HepG2 (cell line): ENCODE measurements around the gene XPO1. TPM values are rescaled to one million over a fixed set of nuclear protein-coding genes. Genes with fewer than 3 reads are reported as not detected.

Source experiments
- ATF1 ChIP-seq: IDR thresholded peaks from 2 replicates; pipeline ENCODE4 v1.6.1; 2016; ENCODE audit warnings: mild to moderate bottlenecking, control low read depth
- CENPBD1 ChIP-seq: sonication (generic); formaldehyde crosslinking; IDR thresholded peaks from 2 replicates; pipeline ENCODE4 v1.8.0; 2022; ENCODE audit warnings: missing genetic modification reagents, low read depth, mild to moderate bottlenecking, borderline replicate concordance
- CREB3 ChIP-seq: sonication (generic); formaldehyde crosslinking; IDR thresholded peaks from 2 replicates; pipeline ENCODE4 v1.5.0; 2020; ENCODE audit warnings: missing genetic modification reagents
- FOXP1 ChIP-seq, 2 experiments: fragments of 450-650 bp in 1 of 2; IDR thresholded peaks; 2 replicates each; pipeline ENCODE4 v1.6.1; 2017 to 2018; ENCODE audit warnings: antibody characterized with exemption in 1 of 2
- NCOR1 ChIP-seq: fragments of 200-600 bp; sonication (generic); IDR thresholded peaks from 2 replicates; pipeline ENCODE4 v1.7.0; 2017; ENCODE audit warnings: antibody characterized with exemption, low read length, borderline replicate concordance
- PHB2 ChIP-seq: fragments of 450-650 bp; IDR thresholded peaks from 2 replicates; pipeline ENCODE4 v1.6.1; 2018; ENCODE audit not compliant: partially characterized antibody
- PLSCR1 ChIP-seq: sonication (generic); formaldehyde crosslinking; IDR thresholded peaks from 2 replicates; pipeline ENCODE4 v1.5.0; 2020; ENCODE audit warnings: missing genetic modification reagents, mild to moderate bottlenecking, borderline replicate concordance
- SMAD9 ChIP-seq: sonication (generic); formaldehyde crosslinking; IDR thresholded peaks from 2 replicates; pipeline ENCODE4 v1.5.1; 2020; ENCODE audit warnings: mild to moderate bottlenecking, missing genetic modification reagents
- ZBTB14 ChIP-seq: sonication (generic); formaldehyde crosslinking; IDR thresholded peaks from 2 replicates; pipeline ENCODE4 v1.4.0; 2020; ENCODE audit warnings: missing genetic modification reagents
- ZBTB7A ChIP-seq: sonication (generic); formaldehyde crosslinking; IDR thresholded peaks from 2 replicates; pipeline ENCODE4 v1.8.0; 2022; ENCODE audit warnings: mild to moderate bottlenecking, missing genetic modification reagents
- ZNF121 ChIP-seq: sonication (generic); formaldehyde crosslinking; IDR thresholded peaks from 2 replicates; pipeline ENCODE4 v1.5.0; 2020; ENCODE audit warnings: mild to moderate bottlenecking, missing genetic modification reagents
- ZNF276 ChIP-seq: sonication (generic); formaldehyde crosslinking; IDR thresholded peaks from 2 replicates; pipeline ENCODE4 v1.4.0; 2020; ENCODE audit warnings: mild to moderate bottlenecking, low read depth, missing genetic modification reagents
- ZNF317 ChIP-seq: sonication (generic); formaldehyde crosslinking; IDR thresholded peaks from 2 replicates; pipeline ENCODE4 v1.5.0; 2020; ENCODE audit warnings: mild to moderate bottlenecking, missing genetic modification reagents
- ZNF33A ChIP-seq: sonication (generic); formaldehyde crosslinking; IDR thresholded peaks from 2 replicates; pipeline ENCODE4 v1.5.1; 2020; ENCODE audit warnings: missing genetic modification reagents, mild to moderate bottlenecking, moderate library complexity, borderline replicate concordance
- ZNF607 ChIP-seq: sonication (generic); formaldehyde crosslinking; IDR thresholded peaks from 2 replicates; pipeline ENCODE4 v1.5.1; 2020; ENCODE audit warnings: missing genetic modification reagents, mild to moderate bottlenecking, borderline replicate concordance
- ZNF614 ChIP-seq: IDR thresholded peaks from 2 replicates; pipeline ENCODE4 v1.6.1; 2018; ENCODE audit warnings: missing biosample characterization, missing genetic modification reagents, inconsistent platforms, borderline replicate concordance
- ZNF710 ChIP-seq: sonication (generic); formaldehyde crosslinking; IDR thresholded peaks from 2 replicates; pipeline ENCODE4 v1.5.0; 2020; ENCODE audit warnings: mild to moderate bottlenecking, missing genetic modification reagents, borderline replicate concordance
- ZNF746 ChIP-seq: sonication (generic); formaldehyde crosslinking; IDR thresholded peaks from 2 replicates; pipeline ENCODE4 v1.8.0; 2022; ENCODE audit warnings: mild to moderate bottlenecking, missing genetic modification reagents
- polyA plus RNA-seq, 8 experiments: library from polyadenylated mRNA; depleted of rRNA in 3 of 8; stranded (reverse) in 7 of 8; unstranded in 1 of 8; fragments of >200 nt; fragmentation: Illumina TruSeq in 4 of 8; extraction: Trizol in 4 of 8; gene quantifications; 2 replicates each; pipeline versions ENCODE4 v1.2.1 to v1.2.3, GENCODE V29; 2011 to 2016; ENCODE audit warnings: low read depth in 4 of 8, missing spikeins in 1 of 8, mixed read lengths in 1 of 8; ENCODE audit not compliant: insufficient read depth in 1 of 8
- total RNA-seq, 5 experiments: library from RNA; depleted of rRNA; stranded (reverse); fragments of >200 nt; fragmentation: Illumina TruSeq; extraction: Trizol; gene quantifications; 2 replicates each; pipeline ENCODE4 v1.2.3, GENCODE V29; 2016; ENCODE audit warnings: low read depth in 1 of 5

Gene XPO1
- total and polyA plus RNA-seq, 2 of the 13 experiments (the other 11 are each of a cell fraction or from before 2014, with no cell fraction given): 67.4 to 212 TPM

- no peak for TF ChIP-seq CREB3 (CRISPR knock-in tag)
- TF ChIP-seq ZNF607 (CRISPR knock-in tag): no peak
- TF ChIP-seq ZNF710 (CRISPR knock-in tag): no peak
- TF ChIP-seq ATF1: 0 out of 2 replicates have a peak, but pooled peaks have one; percentile 17
- no peak for TF ChIP-seq SMAD9 (CRISPR knock-in tag)
- no peak for TF ChIP-seq CENPBD1 (CRISPR knock-in tag)
- TF ChIP-seq ZNF276: no peak
- no peak for TF ChIP-seq ZBTB7A (CRISPR knock-in tag)
- TF ChIP-seq ZNF317 (CRISPR knock-in tag): no peak
- TF ChIP-seq PHB2: no peak
- TF ChIP-seq PLSCR1 (CRISPR knock-in tag): no peak
- TF ChIP-seq NCOR1: no peak
- TF ChIP-seq ZBTB14 (CRISPR knock-in tag): no peak
- TF ChIP-seq ZNF746 (CRISPR knock-in tag): no peak
- no peak for TF ChIP-seq ZNF614 (CRISPR knock-in tag)
- TF ChIP-seq ZNF121 (CRISPR knock-in tag): no peak
- no peak for TF ChIP-seq ZNF33A (CRISPR knock-in tag)
- TF ChIP-seq FOXP1 (IDR thresholded peaks at IDR 0.05): no peak
- 0 out of 2 replicates have a peak, but pooled peaks have one; percentile 19 for TF ChIP-seq FOXP1 (CRISPR knock-in tag; IDR thresholded peaks at IDR 0.05)
Observed at GRCh38 chr2:61456070-61456745, 81.9 kb downstream of the XPO1 start (continued).
